HepG2 (cell line): ENCODE measurements around the gene EFS. TPM values are rescaled to one million over a fixed set of nuclear protein-coding genes. Genes with fewer than 3 reads are reported as not detected.
A peak's percentile ranks its signal among the peaks of the same experiment; 100 is the strongest.

Experiments
- ATAC-seq: fragments of 200-7000 bp; cut with Tn5 transposase; 3 replicates; pipeline ENCODE4 v1.9.1; 2020; ENCODE audit warnings: mild to moderate bottlenecking, moderate library complexity
- BruUV-seq: library from RNA; stranded (reverse); fragments of 400-500 nt; replicated peaks from 2 replicates; lab custom pipeline; 2021; lab: Mats Ljungman, UMichigan
- CTCF ChIA-PET: fragments of 300-600 bp; formaldehyde crosslinking; extraction: SDS; loops from one replicate; lab custom pipeline; 2021; ENCODE audit warnings: low total read pairs, inconsistent platforms, low intra/inter-chr PET ratio; lab: Yijun Ruan, JAX
- POLR2A ChIA-PET: fragments of 350-600 bp; sonication (Branson Sonifier 250); formaldehyde crosslinking; loops from one replicate; lab custom pipeline; 2020; ENCODE audit warnings: antibody characterized with exemption, inconsistent platforms; lab: Yijun Ruan, JAX
- DNase-seq: peaks from one replicate; pipeline ENCODE4 v3.0.0-alpha.2; 2015; ENCODE audit warnings: low spot score
- FAIRE-seq: peaks from 3 replicates; lab custom pipeline; 2011; peaks lifted over from hg19 to GRCh38; lab: Jason Lieb, UNC
- H2AFZ ChIP-seq: one replicate; pipeline ENCODE4 v1.6.1; 2011; ENCODE audit warnings: low read length, inconsistent platforms
- H3K27ac ChIP-seq: fragments of 300-600 bp; 3 replicates; pipeline ENCODE4 v1.8.0; 2011; ENCODE audit warnings: mixed run types, mild to moderate bottlenecking, mixed read lengths, low read length, inconsistent platforms; ENCODE audit not compliant: insufficient read depth; ENCODE audit errors: extremely low read length
- H3K27me3 ChIP-seq, 2 experiments: fragments of 200-600 bp in 1 of 2; 2 replicates in 1 of 2; 3 replicates in 1 of 2; pipeline versions ENCODE4 v1.6.0 to v1.8.0; 2011; ENCODE audit warnings: low read length in 2 of 2, mild to moderate bottlenecking in 2 of 2, moderate library complexity in 2 of 2, inconsistent platforms in 1 of 2; ENCODE audit not compliant: insufficient read depth in 2 of 2, control insufficient read depth in 1 of 2
- H3K36me3 ChIP-seq, 2 experiments: fragments of 200-600 bp in 1 of 2; replicated peaks in 1 of 2; 2 replicates in 1 of 2; 3 replicates in 1 of 2; pipeline versions ENCODE4 v1.5.1 to v1.8.0; 2011; ENCODE audit warnings: low read length in 2 of 2, inconsistent platforms in 1 of 2; ENCODE audit not compliant: insufficient read depth in 2 of 2, control insufficient read depth in 1 of 2
- H3K4me1 ChIP-seq: 2 replicates; pipeline ENCODE4 v1.5.1; 2012; ENCODE audit warnings: low read length, inconsistent platforms; ENCODE audit not compliant: insufficient read depth
- H3K4me2 ChIP-seq: 2 replicates; pipeline ENCODE4 v1.6.0; 2011; ENCODE audit warnings: low read depth, low read length, inconsistent platforms
- H3K4me3 ChIP-seq, 3 experiments: fragments of 200-600 bp in 1 of 3; sonication (generic), shearing (Covaris generic) in 1 of 3; replicated peaks in 1 of 3; 2 replicates each; pipeline ENCODE4 v1.5.1; 2011 to 2016; ENCODE audit warnings: low read length in 3 of 3, inconsistent platforms in 2 of 3, low read depth in 2 of 3, mild to moderate bottlenecking in 2 of 3, control low read depth in 1 of 3, mixed read lengths in 1 of 3; ENCODE audit not compliant: insufficient read depth in 1 of 3
- H3K79me2 ChIP-seq: one replicate; pipeline ENCODE4 v1.6.1; 2011; ENCODE audit warnings: low read length, inconsistent platforms; ENCODE audit not compliant: insufficient read depth
- H3K9ac ChIP-seq: 2 replicates; pipeline ENCODE4 v1.6.0; 2011; ENCODE audit warnings: mild to moderate bottlenecking, low read depth, low read length, inconsistent platforms; ENCODE audit not compliant: insufficient read depth
- H3K9me3 ChIP-seq: 2 replicates; pipeline ENCODE4 v1.5.1; 2012; ENCODE audit warnings: mild to moderate bottlenecking, low read length
- H4K20me1 ChIP-seq: 2 replicates; pipeline ENCODE4 v1.6.0; 2011; ENCODE audit warnings: inconsistent platforms, mild to moderate bottlenecking, low read length, moderate library complexity; ENCODE audit not compliant: insufficient read depth
- KAT8 ChIP-seq: IDR thresholded peaks from 2 replicates; pipeline ENCODE4 v1.6.1; 2016; ENCODE audit warnings: missing genetic modification reagents, missing compliant biosample characterization
- SP4 ChIP-seq: sonication (generic); formaldehyde crosslinking; IDR thresholded peaks from 2 replicates; pipeline ENCODE4 v1.8.1; 2023; ENCODE audit warnings: mild to moderate bottlenecking, missing genetic modification reagents
- ZNF550 ChIP-seq: sonication (generic); formaldehyde crosslinking; IDR thresholded peaks from 2 replicates; pipeline ENCODE4 v1.4.0; 2020; ENCODE audit warnings: mild to moderate bottlenecking, missing genetic modification reagents, borderline replicate concordance
- WGBS: methylation state at CpG from one replicate; pipeline ENCODE4 v1.1.6; 2017; ENCODE audit warnings: low lambda C conversion rate; 5-methylcytosine and 5-hydroxymethylcytosine counted together
- in situ Hi-C: cut with HindIII; loops from 2 replicates; pipeline ENCODE4 v1.10.0; 2017; ENCODE audit warnings: low pct_unique_long_range_greater_than_20kb; ENCODE audit not compliant: extremely low pct_ligation_motif_present
- intact Hi-C: fragments of 100-400 bp; cut with micrococcal nuclease; formaldehyde crosslinking; loops from one replicate; pipeline ENCODE4 v1.10.0; 2022; ENCODE audit not compliant: unreplicated experiment
- polyA plus RNA-seq, 8 experiments: library from polyadenylated mRNA; depleted of rRNA in 3 of 8; stranded (reverse) in 7 of 8; unstranded in 1 of 8; fragments of >200 nt; fragmentation: Illumina TruSeq in 4 of 8; extraction: Trizol in 4 of 8; gene quantifications; 2 replicates each; pipeline versions ENCODE4 v1.2.1 to v1.2.3, GENCODE V29; 2011 to 2016; ENCODE audit warnings: low read depth in 4 of 8, missing spikeins in 1 of 8, mixed read lengths in 1 of 8; ENCODE audit not compliant: insufficient read depth in 1 of 8
- total RNA-seq, 5 experiments: library from RNA; depleted of rRNA; stranded (reverse); fragments of >200 nt; fragmentation: Illumina TruSeq; extraction: Trizol; gene quantifications; 2 replicates each; pipeline ENCODE4 v1.2.3, GENCODE V29; 2016; ENCODE audit warnings: low read depth in 1 of 5
- TF ChIP-seq, protein P1 (sequence below): sonication (generic); formaldehyde crosslinking; IDR thresholded peaks from 2 replicates; pipeline ENCODE4 v1.5.1; 2020; ENCODE audit warnings: missing genetic modification reagents, mild to moderate bottlenecking, borderline replicate concordance
- TF ChIP-seq, protein P2 (sequence below): fragments of 450-650 bp; IDR thresholded peaks from 2 replicates; pipeline ENCODE4 v1.6.1; 2017; ENCODE audit warnings: mild to moderate bottlenecking
- TF ChIP-seq, protein P3 (sequence below): sonication (generic); formaldehyde crosslinking; IDR thresholded peaks from 2 replicates; pipeline ENCODE4 v1.8.1; 2023; ENCODE audit warnings: mild to moderate bottlenecking, missing genetic modification reagents

The EFS gene
- total and polyA plus RNA-seq, 2 of the 13 experiments (the other 11 are each of a cell fraction or from before 2014, with no cell fraction given) = not detected

DNA sequence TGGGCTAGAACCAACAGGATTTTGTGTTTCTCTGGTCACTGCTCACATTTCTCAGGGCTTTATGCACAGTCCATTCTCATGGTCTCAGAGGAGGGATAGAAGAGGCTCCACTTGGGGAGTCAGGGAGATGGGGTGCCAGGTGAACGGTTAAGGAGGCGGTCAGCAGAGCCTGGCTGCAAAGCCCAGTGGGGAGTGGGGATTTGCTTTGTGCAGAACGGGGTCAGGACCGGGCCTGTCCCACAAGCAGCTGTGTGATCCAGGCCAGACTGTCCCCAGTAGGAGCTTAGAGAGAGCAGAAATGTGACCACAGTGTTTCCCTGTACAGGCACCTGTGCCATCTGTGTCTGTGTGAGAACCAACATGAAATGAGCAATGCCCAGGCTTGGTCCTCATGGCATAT lies 16.0 kb upstream of the EFS start:
- Histone ChIP-seq H3K4me3 (no peak overlapping the region), H3K9me3 (no peaks in the 10 kb centered on the region), H3K4me1 (no peaks in the 10 kb centered on the region), H3K79me2 (no peaks in the 10 kb centered on the region), H3K36me3 (no peaks in the 10 kb centered on the region), H3K27me3 (peaks cover 26 to 91% of the 10 kb centered on the region in 2 experiments), H3K27ac (no peak overlapping the region), H2AFZ (no peak overlapping the region), H4K20me1 (no peaks in the 10 kb centered on the region), H3K4me2 (no peak overlapping the region), H3K9ac (no peak overlapping the region)
- DNase-seq (no peak), FAIRE-seq (no peak), ATAC-seq (no peak)
- POLR2A ChIA-PET = interaction anchor here (1.2 to 1.4 kb wide), 3 partner anchors 54 to 74 kb away, joined by 3 to 16 read pairs (median 8); partner anchors contain the start of gene PABPN1
- CTCF ChIA-PET = interaction anchor here (2.1 to 5.9 kb wide), 3 partner anchors 53 to 260 kb away, joined by 13 to 111 read pairs (median 96); no protein-coding TSS in a partner anchor
- 36% methylated on average over 4 of the region's 4 CpGs for WGBS
- no peak for TF ChIP-seq KAT8 (CRISPR knock-in tag)
- TF ChIP-seq ZNF550 (CRISPR knock-in tag) = no peak
- TF ChIP-seq, protein P1, sequence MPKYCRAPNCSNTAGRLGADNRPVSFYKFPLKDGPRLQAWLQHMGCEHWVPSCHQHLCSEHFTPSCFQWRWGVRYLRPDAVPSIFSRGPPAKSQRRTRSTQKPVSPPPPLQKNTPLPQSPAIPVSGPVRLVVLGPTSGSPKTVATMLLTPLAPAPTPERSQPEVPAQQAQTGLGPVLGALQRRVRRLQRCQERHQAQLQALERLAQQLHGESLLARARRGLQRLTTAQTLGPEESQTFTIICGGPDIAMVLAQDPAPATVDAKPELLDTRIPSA (CRISPR knock-in tag) = no peak
- TF ChIP-seq, protein P2, sequence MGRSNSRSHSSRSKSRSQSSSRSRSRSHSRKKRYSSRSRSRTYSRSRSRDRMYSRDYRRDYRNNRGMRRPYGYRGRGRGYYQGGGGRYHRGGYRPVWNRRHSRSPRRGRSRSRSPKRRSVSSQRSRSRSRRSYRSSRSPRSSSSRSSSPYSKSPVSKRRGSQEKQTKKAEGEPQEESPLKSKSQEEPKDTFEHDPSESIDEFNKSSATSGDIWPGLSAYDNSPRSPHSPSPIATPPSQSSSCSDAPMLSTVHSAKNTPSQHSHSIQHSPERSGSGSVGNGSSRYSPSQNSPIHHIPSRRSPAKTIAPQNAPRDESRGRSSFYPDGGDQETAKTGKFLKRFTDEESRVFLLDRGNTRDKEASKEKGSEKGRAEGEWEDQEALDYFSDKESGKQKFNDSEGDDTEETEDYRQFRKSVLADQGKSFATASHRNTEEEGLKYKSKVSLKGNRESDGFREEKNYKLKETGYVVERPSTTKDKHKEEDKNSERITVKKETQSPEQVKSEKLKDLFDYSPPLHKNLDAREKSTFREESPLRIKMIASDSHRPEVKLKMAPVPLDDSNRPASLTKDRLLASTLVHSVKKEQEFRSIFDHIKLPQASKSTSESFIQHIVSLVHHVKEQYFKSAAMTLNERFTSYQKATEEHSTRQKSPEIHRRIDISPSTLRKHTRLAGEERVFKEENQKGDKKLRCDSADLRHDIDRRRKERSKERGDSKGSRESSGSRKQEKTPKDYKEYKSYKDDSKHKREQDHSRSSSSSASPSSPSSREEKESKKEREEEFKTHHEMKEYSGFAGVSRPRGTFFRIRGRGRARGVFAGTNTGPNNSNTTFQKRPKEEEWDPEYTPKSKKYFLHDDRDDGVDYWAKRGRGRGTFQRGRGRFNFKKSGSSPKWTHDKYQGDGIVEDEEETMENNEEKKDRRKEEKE = no peak
- 0 out of 2 replicates have a peak, but pooled peaks have one; percentile 21 for TF ChIP-seq SP4 (CRISPR knock-in tag)
- TF ChIP-seq, protein P3, sequence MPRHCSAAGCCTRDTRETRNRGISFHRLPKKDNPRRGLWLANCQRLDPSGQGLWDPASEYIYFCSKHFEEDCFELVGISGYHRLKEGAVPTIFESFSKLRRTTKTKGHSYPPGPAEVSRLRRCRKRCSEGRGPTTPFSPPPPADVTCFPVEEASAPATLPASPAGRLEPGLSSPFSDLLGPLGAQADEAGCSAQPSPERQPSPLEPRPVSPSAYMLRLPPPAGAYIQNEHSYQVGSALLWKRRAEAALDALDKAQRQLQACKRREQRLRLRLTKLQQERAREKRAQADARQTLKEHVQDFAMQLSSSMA = 0 out of 2 replicates have a peak, but pooled peaks have one; percentile 21
- in situ Hi-C loops = no loop called here
- no TSS peak for BruUV-seq
- intact Hi-C loops = loop anchor here (1.0 to 5.0 kb wide), 3 partner anchors 53 to 259 kb away; no protein-coding TSS in a partner anchor
